Panc1 (cell line): ENCODE results near the gene RPL27A.
A peak's percentile ranks its signal among the peaks of the same experiment; 100 is the strongest.

ENCODE experiments used
- POLR2AphosphoS5 ChIP-seq: IDR thresholded peaks from 2 replicates; pipeline ENCODE4 v1.6.1; 2012; ENCODE audit warnings: mild to moderate bottlenecking, low read depth, low read length, moderate library complexity
- SIN3A ChIP-seq: IDR thresholded peaks from 2 replicates; pipeline ENCODE4 v1.6.1; 2012; ENCODE audit warnings: low read depth, mild to moderate bottlenecking, low read length, moderate library complexity, borderline replicate concordance; ENCODE audit not compliant: insufficient read depth
- TCF7L2 ChIP-seq: IDR thresholded peaks from 2 replicates; pipeline ENCODE4 v1.6.1; 2011; ENCODE audit warnings: mild to moderate bottlenecking, low read depth, low read length, inconsistent platforms
- TF ChIP-seq, protein P1 (sequence below): fragments of 450-650 bp; IDR thresholded peaks from 2 replicates; pipeline ENCODE4 v1.5.1; 2017; ENCODE audit warnings: mild to moderate bottlenecking
- TF ChIP-seq, protein P2 (sequence below), 2 experiments: IDR thresholded peaks; 2 replicates each; pipeline ENCODE4 v1.6.1; 2011 to 2012; ENCODE audit warnings: low read depth in 2 of 2, control low read depth in 1 of 2, low read length in 1 of 2, mild to moderate bottlenecking in 1 of 2, moderate library complexity in 1 of 2; ENCODE audit not compliant: insufficient read depth in 1 of 2

DNA sequence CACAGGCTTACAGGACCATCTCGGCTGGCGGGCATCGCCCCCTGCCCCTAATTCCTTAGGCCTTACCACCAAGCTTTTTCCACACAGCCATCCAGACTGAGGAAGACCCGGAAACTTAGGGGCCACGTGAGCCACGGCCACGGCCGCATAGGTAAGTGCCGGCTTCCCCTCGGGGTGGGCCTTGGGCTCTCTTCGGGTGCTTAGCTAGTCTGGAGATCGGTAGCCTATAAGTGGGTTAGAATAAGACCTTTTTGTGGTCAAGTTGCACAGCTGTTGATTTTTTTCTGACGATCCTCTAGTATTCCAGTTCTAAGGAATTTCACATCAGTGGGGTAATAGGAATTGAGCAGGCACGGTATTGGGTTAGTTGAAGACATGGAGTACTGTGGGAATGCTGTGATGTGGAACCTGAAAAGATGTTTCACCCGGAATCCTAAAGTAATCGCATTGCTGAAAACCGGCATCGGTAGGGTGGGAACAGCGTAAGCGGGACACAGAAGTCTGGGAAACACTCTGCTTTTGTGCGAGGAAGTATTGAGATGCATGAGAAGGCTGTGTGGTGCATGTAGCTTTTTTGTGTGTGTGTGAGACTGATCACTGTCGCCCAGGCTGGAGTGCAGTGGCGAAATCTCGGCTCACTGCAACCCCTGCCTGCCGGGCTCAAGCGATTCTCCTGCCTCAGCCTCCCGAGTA, 669 bp downstream of the RPL27A start:
- TF ChIP-seq, protein P1, sequence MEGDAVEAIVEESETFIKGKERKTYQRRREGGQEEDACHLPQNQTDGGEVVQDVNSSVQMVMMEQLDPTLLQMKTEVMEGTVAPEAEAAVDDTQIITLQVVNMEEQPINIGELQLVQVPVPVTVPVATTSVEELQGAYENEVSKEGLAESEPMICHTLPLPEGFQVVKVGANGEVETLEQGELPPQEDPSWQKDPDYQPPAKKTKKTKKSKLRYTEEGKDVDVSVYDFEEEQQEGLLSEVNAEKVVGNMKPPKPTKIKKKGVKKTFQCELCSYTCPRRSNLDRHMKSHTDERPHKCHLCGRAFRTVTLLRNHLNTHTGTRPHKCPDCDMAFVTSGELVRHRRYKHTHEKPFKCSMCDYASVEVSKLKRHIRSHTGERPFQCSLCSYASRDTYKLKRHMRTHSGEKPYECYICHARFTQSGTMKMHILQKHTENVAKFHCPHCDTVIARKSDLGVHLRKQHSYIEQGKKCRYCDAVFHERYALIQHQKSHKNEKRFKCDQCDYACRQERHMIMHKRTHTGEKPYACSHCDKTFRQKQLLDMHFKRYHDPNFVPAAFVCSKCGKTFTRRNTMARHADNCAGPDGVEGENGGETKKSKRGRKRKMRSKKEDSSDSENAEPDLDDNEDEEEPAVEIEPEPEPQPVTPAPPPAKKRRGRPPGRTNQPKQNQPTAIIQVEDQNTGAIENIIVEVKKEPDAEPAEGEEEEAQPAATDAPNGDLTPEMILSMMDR, result no peak
- TF ChIP-seq POLR2AphosphoS5 (no peak), SIN3A (0 out of 2 replicates have a peak, but pooled peaks have one; percentile 47), TCF7L2 (no peak)
- TF ChIP-seq, protein P2, sequence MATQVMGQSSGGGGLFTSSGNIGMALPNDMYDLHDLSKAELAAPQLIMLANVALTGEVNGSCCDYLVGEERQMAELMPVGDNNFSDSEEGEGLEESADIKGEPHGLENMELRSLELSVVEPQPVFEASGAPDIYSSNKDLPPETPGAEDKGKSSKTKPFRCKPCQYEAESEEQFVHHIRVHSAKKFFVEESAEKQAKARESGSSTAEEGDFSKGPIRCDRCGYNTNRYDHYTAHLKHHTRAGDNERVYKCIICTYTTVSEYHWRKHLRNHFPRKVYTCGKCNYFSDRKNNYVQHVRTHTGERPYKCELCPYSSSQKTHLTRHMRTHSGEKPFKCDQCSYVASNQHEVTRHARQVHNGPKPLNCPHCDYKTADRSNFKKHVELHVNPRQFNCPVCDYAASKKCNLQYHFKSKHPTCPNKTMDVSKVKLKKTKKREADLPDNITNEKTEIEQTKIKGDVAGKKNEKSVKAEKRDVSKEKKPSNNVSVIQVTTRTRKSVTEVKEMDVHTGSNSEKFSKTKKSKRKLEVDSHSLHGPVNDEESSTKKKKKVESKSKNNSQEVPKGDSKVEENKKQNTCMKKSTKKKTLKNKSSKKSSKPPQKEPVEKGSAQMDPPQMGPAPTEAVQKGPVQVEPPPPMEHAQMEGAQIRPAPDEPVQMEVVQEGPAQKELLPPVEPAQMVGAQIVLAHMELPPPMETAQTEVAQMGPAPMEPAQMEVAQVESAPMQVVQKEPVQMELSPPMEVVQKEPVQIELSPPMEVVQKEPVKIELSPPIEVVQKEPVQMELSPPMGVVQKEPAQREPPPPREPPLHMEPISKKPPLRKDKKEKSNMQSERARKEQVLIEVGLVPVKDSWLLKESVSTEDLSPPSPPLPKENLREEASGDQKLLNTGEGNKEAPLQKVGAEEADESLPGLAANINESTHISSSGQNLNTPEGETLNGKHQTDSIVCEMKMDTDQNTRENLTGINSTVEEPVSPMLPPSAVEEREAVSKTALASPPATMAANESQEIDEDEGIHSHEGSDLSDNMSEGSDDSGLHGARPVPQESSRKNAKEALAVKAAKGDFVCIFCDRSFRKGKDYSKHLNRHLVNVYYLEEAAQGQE (IDR thresholded peaks at IDR 0.05; ENCODE audit: insufficient read depth in 1 of 2, low read depth in 2 of 2, low read length in 1 of 2), result no peak
